Endothelial cell of umbilical vein (primary cell): ENCODE results near the gene SFSWAP. TPM values are rescaled to one million over a fixed set of nuclear protein-coding genes. Genes with fewer than 3 reads are reported as not detected.

ENCODE experiments used
- BruUV-seq: library from RNA; stranded (reverse); fragments of 400-500 nt; replicated peaks from 2 replicates; lab custom pipeline; 2021; lab: Mats Ljungman, UMichigan
- CTCF ChIA-PET: fragments of 300-600, 350-600 bp; sonication (Branson Sonifier 250); formaldehyde crosslinking; loops from one replicate; lab custom pipeline; 2021; ENCODE audit warnings: antibody characterized with exemption, inconsistent platforms; lab: Charles Lee
- POLR2A ChIA-PET: fragments of 300-600, 350-600 bp; sonication (Branson Sonifier 250); formaldehyde crosslinking; loops from one replicate; lab custom pipeline; 2021; ENCODE audit warnings: antibody characterized with exemption, inconsistent platforms; lab: Charles Lee
- DNase-seq: peaks from one replicate; pipeline ENCODE4 v3.0.0-alpha.2; 2011; ENCODE audit warnings: low read depth, low spot score
- FAIRE-seq: peaks from 2 replicates; lab custom pipeline; 2011; peaks lifted over from hg19 to GRCh38; lab: Jason Lieb, UNC
- H2AFZ ChIP-seq: 2 replicates; pipeline ENCODE4 v1.6.0; 2012; ENCODE audit warnings: low read depth, low read length, control low read depth, inconsistent platforms
- H3K27ac ChIP-seq: 2 replicates; pipeline ENCODE4 v1.5.1; 2011; ENCODE audit warnings: low read depth, mild to moderate bottlenecking, control low read depth, low read length, moderate library complexity; ENCODE audit not compliant: insufficient read depth
- H3K27me3 ChIP-seq, 2 experiments: 2 replicates each; pipeline versions ENCODE4 v1.6.0 to v1.6.1; 2011; ENCODE audit warnings: low read length in 2 of 2, mixed read lengths in 1 of 2; ENCODE audit not compliant: control insufficient read depth in 2 of 2, insufficient read depth in 2 of 2
- H3K36me3 ChIP-seq, 2 experiments: 2 replicates in 1 of 2; 3 replicates in 1 of 2; pipeline ENCODE4 v1.5.1; 2011; ENCODE audit warnings: low read length in 2 of 2, mild to moderate bottlenecking in 1 of 2, moderate library complexity in 1 of 2; ENCODE audit not compliant: control insufficient read depth in 2 of 2, insufficient read depth in 2 of 2; ENCODE audit errors: extremely low read depth in 1 of 2
- H3K4me1 ChIP-seq: 3 replicates; pipeline ENCODE4 v1.5.1; 2011; ENCODE audit warnings: mild to moderate bottlenecking, low read length; ENCODE audit not compliant: control insufficient read depth, insufficient read depth; ENCODE audit errors: extremely low read depth
- H3K4me2 ChIP-seq: 2 replicates; pipeline ENCODE4 v1.6.1; 2011; ENCODE audit warnings: low read length, control low read depth, mixed read lengths; ENCODE audit not compliant: insufficient read depth
- H3K4me3 ChIP-seq, 3 experiments: fragments of 200-600 bp in 1 of 3; sonication (generic), shearing (Covaris generic) in 1 of 3; replicated peaks in 1 of 3; 2 replicates each; pipeline ENCODE4 v1.5.1; 2011 to 2016; ENCODE audit warnings: control low read depth in 3 of 3, low read length in 3 of 3, mild to moderate bottlenecking in 2 of 3, inconsistent platforms in 1 of 3, low read depth in 1 of 3, moderate library complexity in 1 of 3; ENCODE audit not compliant: insufficient read depth in 1 of 3
- H3K79me2 ChIP-seq: 2 replicates; pipeline ENCODE4 v1.6.0; 2012; ENCODE audit warnings: low read length, inconsistent platforms; ENCODE audit not compliant: control insufficient read depth, insufficient read depth
- H3K9ac ChIP-seq: replicated peaks from 2 replicates; pipeline ENCODE3; 2011; ENCODE audit warnings: low read length, control low read depth; ENCODE audit not compliant: insufficient read depth; ENCODE audit errors: extremely low read depth
- H3K9me1 ChIP-seq: replicated peaks from 3 replicates; pipeline ENCODE4 v1.6.0; 2011; ENCODE audit warnings: mild to moderate bottlenecking, low read length; ENCODE audit not compliant: control insufficient read depth, insufficient read depth; ENCODE audit errors: extremely low read depth
- H3K9me3 ChIP-seq: replicated peaks from 2 replicates; pipeline ENCODE4 v1.5.1; 2012; ENCODE audit warnings: low read length, inconsistent platforms; ENCODE audit not compliant: control insufficient read depth, insufficient read depth
- H4K20me1 ChIP-seq: replicated peaks from 2 replicates; pipeline ENCODE3; 2011; ENCODE audit warnings: mild to moderate bottlenecking, low read length; ENCODE audit not compliant: control insufficient read depth, insufficient read depth; ENCODE audit errors: extremely low read depth
- CTCF ChIP-seq, 2 donors: IDR thresholded peaks; 1 replicate in 1 of 2; 2 replicates in 1 of 2; pipeline ENCODE4 v1.5.1; 2011; ENCODE audit warnings: low read length in 2 of 2, mild to moderate bottlenecking in 2 of 2, moderate library complexity in 2 of 2, control low read depth in 1 of 2, inconsistent platforms in 1 of 2, low read depth in 1 of 2; ENCODE audit not compliant: insufficient read depth in 1 of 2; ENCODE audit errors: extremely low read depth in 1 of 2
- EZH2 ChIP-seq: IDR thresholded peaks from 2 replicates; pipeline ENCODE4 v1.6.1; 2012; ENCODE audit warnings: borderline replicate concordance, low read depth, mild to moderate bottlenecking, moderate library complexity, low read length, inconsistent platforms; ENCODE audit not compliant: severe bottlenecking
- FOS ChIP-seq: IDR thresholded peaks from 2 replicates; pipeline ENCODE4 v1.6.1; 2011; ENCODE audit warnings: mild to moderate bottlenecking, low read length, moderate library complexity, borderline replicate concordance; ENCODE audit not compliant: insufficient read depth
- GATA2 ChIP-seq: IDR thresholded peaks from 2 replicates; pipeline ENCODE4 v1.7.0; 2011; ENCODE audit warnings: low read depth, mild to moderate bottlenecking, moderate library complexity, mixed read lengths, low read length; ENCODE audit not compliant: insufficient read length, insufficient read depth
- JUN ChIP-seq: IDR thresholded peaks from 2 replicates; pipeline ENCODE4 v1.6.1; 2011; ENCODE audit warnings: borderline replicate concordance, low read depth; ENCODE audit not compliant: insufficient read length, insufficient read depth
- MYC ChIP-seq: IDR thresholded peaks from one replicate; pipeline ENCODE4 v1.6.1; 2011; ENCODE audit warnings: mild to moderate bottlenecking, low read depth, low read length
- POLR2A ChIP-seq: IDR thresholded peaks from 2 replicates; pipeline ENCODE4 v1.6.1; 2012; ENCODE audit warnings: low read depth, mild to moderate bottlenecking, control low read depth, low read length
- POLR2AphosphoS5 ChIP-seq: IDR thresholded peaks from 2 replicates; pipeline ENCODE4 v1.6.1; 2012; ENCODE audit warnings: low read depth, mild to moderate bottlenecking, control low read depth, low read length, moderate library complexity; ENCODE audit not compliant: insufficient read depth
- dilution Hi-C: fragments of 300-500 bp; cut with MboI; formaldehyde crosslinking; loops from one replicate; pipeline ENCODE4 v1.15.0; 2019; ENCODE audit warnings: low sequenced_read_pairs; ENCODE audit not compliant: extremely low pct_ligation_motif_present
- intact Hi-C: fragments of 100-400 bp; cut with micrococcal nuclease; formaldehyde crosslinking; loops from one replicate; pipeline ENCODE4 v1.10.0; 2022
- polyA plus RNA-seq, 4 experiments: library from polyadenylated mRNA; depleted of rRNA in 3 of 4; stranded (reverse) in 3 of 4; unstranded in 1 of 4; fragments of >200 nt; gene quantifications; 2 replicates each; pipeline versions ENCODE4 v1.2.1 to v1.2.3, GENCODE V29; 2011 to 2012; ENCODE audit warnings: missing spikeins in 1 of 4
- total RNA-seq: library from RNA; stranded (reverse); gene quantifications from 2 replicates; pipeline ENCODE4 v1.2.3, GENCODE V29; 2021
- TF ChIP-seq, protein P1 (sequence below): IDR thresholded peaks from 2 replicates; pipeline ENCODE4 v1.6.1; 2011; ENCODE audit not compliant: insufficient read depth, insufficient read length

The SFSWAP gene
- total and polyA plus RNA-seq, 2 donors (not counting 3 experiments of a cell fraction or from before 2014, with no cell fraction given) = 38.1 to 53.3 TPM

- no peak for FAIRE-seq
- H3K9ac ChIP-seq = no peak overlapping the region
- H3K36me3 ChIP-seq = peaks cover 3 to 9% of the 10 kb centered on the region in 2 experiments
- ChIA-PET CTCF (no interaction called here), POLR2A (no interaction called here)
- no peak overlapping the region for H3K4me2 ChIP-seq
- no TSS peak for BruUV-seq
- intact Hi-C loops = no loop called here
- no peaks in the 10 kb centered on the region for H3K27me3 ChIP-seq
- dilution Hi-C loops = no loop called here
- no peak for TF ChIP-seq GATA2
- TF ChIP-seq POLR2A = no peak
- no peak for TF ChIP-seq JUN
- no peak for TF ChIP-seq FOS
- no peak for TF ChIP-seq EZH2
- TF ChIP-seq CTCF (IDR thresholded peaks at IDR 0.05; ENCODE audit: extremely low read depth in 1 of 2, insufficient read depth in 1 of 2, low read depth in 1 of 2, low read length in 2 of 2) = no peak
- TF ChIP-seq, protein P1, sequence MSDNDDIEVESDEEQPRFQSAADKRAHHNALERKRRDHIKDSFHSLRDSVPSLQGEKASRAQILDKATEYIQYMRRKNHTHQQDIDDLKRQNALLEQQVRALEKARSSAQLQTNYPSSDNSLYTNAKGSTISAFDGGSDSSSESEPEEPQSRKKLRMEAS = no peak
- no peak for TF ChIP-seq MYC
- TF ChIP-seq POLR2AphosphoS5 = no peak
- no peaks in the 10 kb centered on the region for H3K9me1 ChIP-seq
- H3K9me3 ChIP-seq = no peaks in the 10 kb centered on the region
- H3K27ac ChIP-seq = no peak overlapping the region
- H3K4me3 ChIP-seq = no peak overlapping the region
- no peak overlapping the region for H2AFZ ChIP-seq
- no peaks in the 10 kb centered on the region for H4K20me1 ChIP-seq
- H3K4me1 ChIP-seq = peaks cover 7% of the 10 kb centered on the region
- H3K79me2 ChIP-seq = no peaks in the 10 kb centered on the region
- DNase-seq = no peak
These were observed 88.3 kb downstream of the SFSWAP start for GRCh38 chr12:131799195-131799594.
